Mucosa of descending colon (tissue), 3 donors: ENCODE measurements around the gene NPAS3. TPM values are rescaled to one million over a fixed set of nuclear protein-coding genes. Genes with fewer than 3 reads are reported as not detected.

ENCODE experiments used
- ATAC-seq: fragments of 200-7000 bp; cut with Tn5 transposase; one replicate; pipeline ENCODE4 v1.9.1; 2020; ENCODE audit warnings: mild to moderate bottlenecking, moderate library complexity
- DNase-seq, 3 donors: peaks; one replicate each; pipeline ENCODE4 v3.0.0-alpha.2; 2020
- H3K36me3 ChIP-seq: fragments of 200-600 bp; one replicate; pipeline ENCODE4 v1.8.0; 2021; ENCODE audit warnings: low read depth, mild to moderate bottlenecking
- H3K4me1 ChIP-seq: fragments of 200-600 bp; one replicate; pipeline ENCODE4 v1.8.0; 2021; ENCODE audit warnings: low read depth, mild to moderate bottlenecking
- H3K4me3 ChIP-seq: fragments of 200-600 bp; one replicate; pipeline ENCODE4 v1.8.0; 2021; ENCODE audit warnings: mild to moderate bottlenecking
- H3K9me3 ChIP-seq: fragments of 200-600 bp; one replicate; pipeline ENCODE4 v1.8.0; 2021; ENCODE audit warnings: mild to moderate bottlenecking
- CTCF ChIP-seq: fragments of 200-600 bp; IDR thresholded peaks from one replicate; pipeline ENCODE4 v1.8.0; 2022; ENCODE audit warnings: antibody characterized with exemption, mild to moderate bottlenecking
- intact Hi-C, 2 donors: fragments of 100-400 bp; cut with DNase I in 1 of 2; cut with micrococcal nuclease in 1 of 2; formaldehyde crosslinking; loops; one replicate each; pipeline versions ENCODE4 v1.11.0 to v1.11.1; 2022; cut with DNase I, micrococcal nuclease
- total RNA-seq, 3 donors: library from RNA; stranded (reverse); fragmentation: NEBNext Ultra II Directional in 2 of 3; extraction: Animal tissue kit (Norgen Biotek cat#: 25700) in 2 of 3; gene quantifications; one replicate each; pipeline versions ENCODE4 v1.2.1 to v1.2.4, GENCODE V29; 2021 to 2023
- donor health status: DM: no; HTN: no; CAD: no; lungs with moderate emphysema.
- donor health status: DM: no; HTN: no; CAD: no.
- donor health status: DM: no; HTN: yes; CAD: no.

Gene NPAS3
- total RNA-seq, 3 donors from 2014 or later: 0.65 to 9.7 (median 2.0) TPM

GRCh38 chr14:33275879-33276278, 337.2 kb downstream of the NPAS3 start:
- Histone ChIP-seq H3K4me1 (no peaks in the 10 kb centered on the region), H3K36me3 (no peaks in the 10 kb centered on the region), H3K4me3 (no peak overlapping the region), H3K9me3 (no peaks in the 10 kb centered on the region)
- intact Hi-C loops: no loop called here
- no peak for DNase-seq
- ATAC-seq: no peak
- no peak for TF ChIP-seq CTCF

- DNase-seq (peak in 1 of 3 donors; percentile 23), ATAC-seq (no peak)
- no peak for TF ChIP-seq CTCF
- Histone ChIP-seq H3K36me3 (no peaks in the 10 kb centered on the region), H3K9me3 (no peaks in the 10 kb centered on the region), H3K4me3 (no peak overlapping the region), H3K4me1 (no peaks in the 10 kb centered on the region)
- intact Hi-C loops: no loop called here
These were observed 341.2 kb downstream of the NPAS3 start for GRCh38 chr14:33279865-33280264.

- Histone ChIP-seq H3K36me3 (no peaks in the 10 kb centered on the region), H3K4me3 (no peak overlapping the region), H3K4me1 (no peaks in the 10 kb centered on the region), H3K9me3 (no peaks in the 10 kb centered on the region)
- ATAC-seq (no peak), DNase-seq (no peak)
- TF ChIP-seq CTCF: no peak
- intact Hi-C loops: no loop called here
These were observed 342.0 kb downstream of the NPAS3 start for GRCh38 chr14:33280646-33281045.

- intact Hi-C loops: no loop called here
- no peak for TF ChIP-seq CTCF
- H3K9me3 ChIP-seq: no peaks in the 10 kb centered on the region
- DNase-seq (no peak), ATAC-seq (no peak)
- H3K4me1 ChIP-seq: peaks cover 2% of the 10 kb centered on the region
- H3K4me3 ChIP-seq: no peak overlapping the region
- no peaks in the 10 kb centered on the region for H3K36me3 ChIP-seq
These were observed 343.9 kb downstream of the NPAS3 start for GRCh38 chr14:33282331-33283230.

GRCh38 chr14:33285902-33286700, 347.4 kb downstream of the NPAS3 start:
- Histone ChIP-seq H3K4me3 (no peak overlapping the region), H3K9me3 (no peaks in the 10 kb centered on the region), H3K4me1 (peaks cover 5% of the 10 kb centered on the region), H3K36me3 (no peaks in the 10 kb centered on the region)
- TF ChIP-seq CTCF: no peak
- ATAC-seq: peak; percentile 40
- intact Hi-C loops: no loop called here
- no peak for DNase-seq
